Activated naive CD4-positive, alpha-beta T cell treated with anti-CD3 and anti-CD28 coated beads, Interleukin-2, amount 50 U/mL, for 72 hours (primary cell): ENCODE data around the gene MYO10. TPM values are rescaled to one million over a fixed set of nuclear protein-coding genes. Genes with fewer than 3 reads are reported as not detected.
A peak's percentile ranks its signal among the peaks of the same experiment; 100 is the strongest.
"Not testable (repeated sequence)": the region's sequence is repeated elsewhere in the genome, so short reads cannot be mapped to it uniquely, and the experiment has no call there.

Experiments used
- ATAC-seq, 2 donors: fragments of 150-1000 bp; cut with Tn5 transposase; 2 replicates each; pipeline ENCODE4 v1.10.0; 2021; ENCODE audit warnings: mild to moderate bottlenecking in 2 of 2, moderate library complexity in 2 of 2
- DNase-seq, 2 donors: peaks; one replicate each; pipeline ENCODE4 v3.0.0; 2021 to 2022; ENCODE audit warnings: low spot score in 2 of 2
- H3K27ac Mint-ChIP-seq, 2 donors: one replicate each; pipeline ENCODE4 v1.8.0; 2022; ENCODE audit warnings: mild to moderate bottlenecking in 2 of 2, mixed read lengths in 2 of 2
- H3K36me3 Mint-ChIP-seq, 2 donors: one replicate each; pipeline ENCODE4 v1.8.0; 2022; ENCODE audit warnings: mixed read lengths in 2 of 2
- H3K9me3 Mint-ChIP-seq, 2 donors: one replicate each; pipeline ENCODE4 v1.8.0; 2022; ENCODE audit warnings: mixed read lengths in 2 of 2
- total RNA-seq, 2 donors: library from RNA; stranded (reverse); gene quantifications; one replicate each; pipeline ENCODE4 v1.2.3, GENCODE V29; 2022

MYO10 gene
- total RNA-seq, 2 donors from 2014 or later, result 0.11 to 1.5 TPM

DNA sequence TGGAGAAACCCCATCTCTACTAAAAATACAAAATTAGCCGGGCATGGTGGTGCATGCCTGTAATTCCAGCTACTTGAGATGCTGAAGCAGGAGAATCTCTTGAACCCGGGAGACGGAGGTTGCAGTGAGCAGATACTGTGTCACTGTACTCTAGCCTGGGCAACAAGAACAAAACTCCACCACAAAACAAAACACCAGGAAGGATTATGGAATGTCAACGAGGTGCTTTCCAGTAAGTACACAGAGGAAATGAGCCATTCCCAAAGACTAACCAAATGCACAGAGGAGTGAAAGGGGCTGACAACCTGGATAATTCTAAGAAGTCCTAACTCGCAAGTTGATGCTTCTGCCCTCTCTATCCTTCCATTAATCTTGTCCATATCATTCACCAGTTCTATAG, 193.2 kb downstream of the MYO10 start:
- ATAC-seq, result no peak

GRCh38 chr5:16740811-16741392, 195.2 kb downstream of the MYO10 start:
- ATAC-seq (no peak), DNase-seq (no peak)
- Mint-ChIP-seq H3K27ac (no peak overlapping the region), H3K36me3 (no peaks in the 10 kb centered on the region), H3K9me3 (no peaks in the 10 kb centered on the region)

More for the DNA sequence above, 193.2 kb downstream of the MYO10 start:
- H3K27ac Mint-ChIP-seq, result no peak overlapping the region
- DNase-seq, result no peak
- no peaks in the 10 kb centered on the region for H3K9me3 Mint-ChIP-seq
- H3K36me3 Mint-ChIP-seq, result no peaks in the 10 kb centered on the region

- no peak for ATAC-seq
Observed at GRCh38 chr5:16740066-16740810, 195.8 kb downstream of the MYO10 start.

DNA sequence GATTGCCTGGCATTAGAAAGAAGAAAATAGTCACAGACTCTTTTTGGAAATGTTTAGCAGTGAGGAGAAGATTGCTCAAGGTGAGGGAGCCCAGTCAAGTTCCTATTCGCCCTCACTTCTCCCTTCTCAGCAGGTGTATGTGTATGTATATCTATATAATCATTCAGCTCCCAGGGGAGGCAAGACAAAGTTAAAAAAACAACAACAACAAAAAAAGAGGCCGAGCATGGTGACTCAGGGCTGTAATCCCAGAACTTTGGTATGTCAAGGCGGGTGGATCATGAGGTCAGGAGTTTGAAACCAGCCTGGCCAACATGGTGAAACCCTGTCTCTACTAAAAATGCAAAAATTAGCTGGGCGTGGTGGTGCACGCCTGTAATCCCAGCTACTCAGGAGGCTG, 197.7 kb downstream of the MYO10 start:
- ATAC-seq, H3K27ac Mint-ChIP-seq, H3K36me3 Mint-ChIP-seq, H3K9me3 Mint-ChIP-seq, DNase-seq: not testable (repeated sequence)

More at GRCh38 chr5:16740066-16740810, 195.8 kb downstream of the MYO10 start:
- H3K36me3 Mint-ChIP-seq, result no peaks in the 10 kb centered on the region
- no peak for DNase-seq
- H3K27ac Mint-ChIP-seq, result no peak overlapping the region
- H3K9me3 Mint-ChIP-seq, result no peaks in the 10 kb centered on the region

DNA sequence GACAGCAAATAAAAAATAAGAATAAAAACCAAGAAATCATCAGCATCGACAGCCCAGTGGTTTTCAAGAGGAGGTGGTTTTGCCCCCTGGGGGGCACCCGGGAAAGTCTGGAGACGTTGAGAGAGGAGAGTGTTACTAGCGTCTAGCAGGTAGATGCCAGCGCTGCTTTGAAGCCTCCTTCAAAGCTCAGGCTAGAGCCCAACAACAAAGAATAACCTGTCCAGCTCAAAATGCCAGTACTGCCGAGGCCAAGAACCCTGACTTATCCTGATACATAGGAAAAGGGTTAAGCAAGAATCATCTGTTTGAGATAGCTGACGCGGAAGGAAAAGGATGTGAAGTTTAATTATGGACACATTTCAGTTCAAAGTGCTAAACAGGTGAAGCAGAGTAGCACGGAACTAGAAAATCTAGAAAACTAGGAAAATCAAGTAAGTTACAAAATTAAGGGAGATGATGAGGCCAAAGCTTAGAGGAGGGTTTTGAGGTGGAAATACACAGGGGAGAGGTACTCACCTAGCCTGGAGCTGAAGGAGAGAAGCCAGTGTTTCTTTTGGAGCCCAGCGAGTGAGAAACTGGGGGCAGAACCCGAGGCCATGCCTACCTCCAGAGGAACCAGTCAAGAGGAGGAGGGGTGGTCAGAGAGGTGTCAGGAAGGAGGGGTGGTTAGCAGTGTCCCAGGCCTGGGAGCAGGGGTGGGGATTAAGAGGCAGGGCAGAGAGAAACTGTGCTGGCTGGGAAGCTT, 198.3 kb downstream of the MYO10 start:
- DNase-seq (no peak), ATAC-seq (peak in 1 of 2 donors; percentile 13)
- H3K27ac Mint-ChIP-seq, result peak overlapping the region in 1 of 2 donors; percentile 10
- no peaks in the 10 kb centered on the region for H3K9me3 Mint-ChIP-seq
- H3K36me3 Mint-ChIP-seq, result no peaks in the 10 kb centered on the region

- no peak for DNase-seq
- H3K9me3 Mint-ChIP-seq, result no peaks in the 10 kb centered on the region
- H3K27ac Mint-ChIP-seq, result peak overlapping the region in 1 of 2 donors; percentile 10
- no peaks in the 10 kb centered on the region for H3K36me3 Mint-ChIP-seq
- ATAC-seq, result peak in 1 of 2 donors; percentile 86
Observed at GRCh38 chr5:16737209-16737608, 198.9 kb downstream of the MYO10 start.

DNA sequence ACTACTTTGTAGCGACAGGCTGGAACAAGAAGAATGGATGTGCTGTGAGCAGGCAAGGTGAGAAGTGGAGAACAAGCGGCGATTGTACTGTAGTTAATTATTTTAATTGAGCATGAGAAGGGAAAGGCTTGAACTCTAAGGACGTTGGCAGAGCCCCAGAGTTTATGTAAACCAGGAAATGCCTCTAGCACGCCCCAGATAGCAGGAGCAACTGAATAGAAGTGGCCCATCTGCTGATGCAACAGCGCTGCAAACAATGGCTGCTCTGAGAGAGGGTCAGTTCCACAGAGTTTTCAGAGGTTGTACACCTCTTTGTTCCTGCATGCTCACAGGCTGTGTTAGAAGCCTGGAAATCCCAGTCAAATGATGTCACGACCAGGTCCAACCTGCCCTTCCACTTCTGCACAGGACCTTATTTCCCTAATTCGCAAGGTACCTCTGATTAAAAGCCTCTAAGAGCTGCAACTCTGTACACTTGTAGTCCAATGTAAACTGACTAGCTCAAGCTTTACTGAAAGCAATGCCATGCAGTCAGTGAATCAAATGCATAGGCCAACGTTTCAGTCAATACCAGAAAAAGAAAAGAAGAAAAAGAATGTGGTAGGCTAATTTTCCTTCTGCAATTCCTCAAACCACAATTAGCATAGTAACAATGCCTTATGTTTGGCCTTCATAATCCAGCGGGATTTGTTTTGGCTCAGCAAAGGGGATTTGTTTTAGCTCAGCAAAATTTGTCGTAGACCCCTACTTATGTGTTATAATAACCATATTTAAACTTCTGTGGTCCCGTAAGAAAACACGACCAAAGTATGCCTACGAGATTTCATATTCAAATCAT, 199.7 kb downstream of the MYO10 start:
- no peak for ATAC-seq
- DNase-seq, result no peak
- no peaks in the 10 kb centered on the region for H3K36me3 Mint-ChIP-seq
- H3K9me3 Mint-ChIP-seq, result no peaks in the 10 kb centered on the region
- no peak overlapping the region for H3K27ac Mint-ChIP-seq

GRCh38 chr5:16735101-16736060, 200.7 kb downstream of the MYO10 start:
- ATAC-seq, result no peak
- Mint-ChIP-seq H3K9me3 (no peaks in the 10 kb centered on the region), H3K36me3 (no peaks in the 10 kb centered on the region), H3K27ac (no peak overlapping the region)
- DNase-seq, result no peak

DNA sequence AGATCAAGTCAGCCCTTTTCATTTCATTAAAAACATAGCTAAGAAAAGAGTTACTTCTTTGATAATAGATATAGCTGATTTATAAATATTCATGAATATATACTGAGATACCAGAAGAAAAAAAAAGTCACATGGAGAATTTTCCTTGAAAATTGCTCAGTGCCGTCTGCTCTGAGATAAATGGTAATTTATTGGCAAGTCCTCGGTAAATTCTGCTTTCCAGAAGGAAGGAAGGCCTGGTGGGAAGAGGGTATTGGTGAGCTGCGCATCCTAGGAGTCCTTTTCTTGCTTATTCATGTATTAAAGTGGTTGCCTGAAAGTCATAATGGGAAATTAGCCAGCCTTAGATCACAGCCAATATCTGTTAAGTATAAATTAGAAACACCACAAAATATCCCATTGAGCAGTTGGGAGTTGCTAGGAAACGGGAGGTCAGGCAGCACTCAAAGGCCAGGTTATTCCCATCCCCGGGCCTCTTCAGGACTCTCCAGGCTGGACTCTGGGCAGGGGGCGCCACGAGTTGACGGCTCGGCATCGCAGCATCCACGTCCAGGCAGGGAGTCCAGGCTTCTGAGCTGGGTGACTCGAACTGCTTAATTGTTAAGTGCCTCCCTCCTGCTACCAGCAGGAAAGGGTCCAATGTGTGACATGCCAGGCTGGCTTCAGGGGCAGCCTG, 202.6 kb downstream of the MYO10 start:
- H3K36me3 Mint-ChIP-seq, result no peaks in the 10 kb centered on the region
- DNase-seq (no peak), ATAC-seq (no peak)
- H3K9me3 Mint-ChIP-seq, result no peaks in the 10 kb centered on the region
- H3K27ac Mint-ChIP-seq, result no peak overlapping the region

GRCh38 chr5:16732356-16732755, 203.7 kb downstream of the MYO10 start:
- H3K36me3 Mint-ChIP-seq, result no peaks in the 10 kb centered on the region
- H3K27ac Mint-ChIP-seq, result no peak overlapping the region
- no peaks in the 10 kb centered on the region for H3K9me3 Mint-ChIP-seq
- DNase-seq (no peak), ATAC-seq (no peak)

DNA sequence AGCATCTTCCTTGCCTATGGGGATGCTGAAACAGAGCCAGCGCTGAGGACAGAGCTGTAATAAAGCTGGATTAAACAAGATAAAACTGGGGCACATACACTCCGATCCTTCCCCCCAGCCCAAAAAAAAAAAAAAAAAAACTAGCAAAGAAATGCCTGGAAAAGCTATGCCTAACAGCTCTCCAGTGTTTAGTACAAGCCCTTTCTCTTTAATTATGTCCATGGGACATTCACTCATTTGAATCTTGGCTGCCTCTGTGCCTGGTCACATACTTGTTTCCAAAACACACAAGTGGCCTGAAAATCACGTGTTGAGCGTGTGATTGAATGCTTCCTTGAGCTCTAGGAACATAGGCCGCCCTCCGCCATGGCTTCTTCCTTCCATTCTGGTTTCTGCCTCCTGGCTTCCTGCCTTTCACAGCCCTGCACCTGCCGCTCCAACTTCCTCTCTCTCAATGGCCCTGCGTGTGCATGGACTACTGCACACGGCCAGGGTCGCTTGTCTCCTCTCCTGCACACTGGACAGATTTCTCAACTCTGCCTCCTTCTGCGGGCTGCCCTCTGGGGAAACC, 208.2 kb downstream of the MYO10 start:
- peaks cover 0 to 6% of the 10 kb centered on the region in 2 donors for H3K9me3 Mint-ChIP-seq
- H3K36me3 Mint-ChIP-seq, result peaks cover 0 to 8% of the 10 kb centered on the region in 2 donors
- DNase-seq, result no peak
- H3K27ac Mint-ChIP-seq, result no peak overlapping the region
- ATAC-seq, result no peak

DNA sequence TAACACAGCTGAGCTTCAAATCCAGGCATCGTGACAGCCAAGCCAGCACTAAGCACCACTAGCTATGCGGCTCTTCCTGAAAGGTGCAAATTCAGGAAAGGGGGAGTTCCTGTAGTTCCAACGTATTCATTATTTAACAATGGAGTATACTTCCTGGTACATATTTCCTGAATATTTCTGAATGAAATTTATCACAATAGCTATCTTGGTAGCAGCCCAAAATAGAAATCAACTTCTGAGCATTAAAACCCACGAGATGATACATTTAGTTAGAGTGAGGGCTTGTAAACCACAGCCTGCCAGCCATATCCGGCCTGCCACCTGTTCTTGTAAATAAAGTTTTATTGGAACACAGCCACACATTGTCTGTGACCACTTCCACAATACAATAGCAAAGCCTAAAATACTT, 209.5 kb downstream of the MYO10 start:
- peaks cover 0 to 6% of the 10 kb centered on the region in 2 donors for H3K9me3 Mint-ChIP-seq
- DNase-seq, result no peak

DNA sequence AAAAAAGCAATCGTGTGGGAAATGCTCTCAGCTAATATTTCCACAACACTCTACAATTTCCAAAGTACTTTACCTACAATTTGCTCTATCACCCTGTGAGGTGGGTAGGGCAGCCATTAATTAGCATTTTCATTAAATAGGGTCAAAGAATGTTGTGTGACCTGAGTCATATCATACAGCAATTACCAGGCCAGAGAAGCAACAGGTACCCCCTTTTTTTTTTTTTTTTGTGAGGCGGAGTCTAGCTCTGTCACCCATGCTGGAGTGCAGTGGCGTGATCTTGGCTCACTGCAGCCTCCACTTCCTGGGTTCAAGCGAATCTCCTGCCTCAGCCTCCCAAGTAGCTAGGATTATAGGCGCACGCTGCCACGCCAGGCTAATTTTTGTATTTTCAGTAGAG, 210.5 kb downstream of the MYO10 start:
- peaks cover 0 to 6% of the 10 kb centered on the region in 2 donors for H3K9me3 Mint-ChIP-seq
- H3K36me3 Mint-ChIP-seq, result peaks cover 0 to 8% of the 10 kb centered on the region in 2 donors
- DNase-seq (no peak), ATAC-seq (no peak)
- no peak overlapping the region for H3K27ac Mint-ChIP-seq

More for the DNA sequence above, 209.5 kb downstream of the MYO10 start:
- peak; percentile 34 to 50 for ATAC-seq
- Mint-ChIP-seq H3K27ac (no peak overlapping the region), H3K36me3 (peaks cover 0 to 8% of the 10 kb centered on the region in 2 donors)

DNA sequence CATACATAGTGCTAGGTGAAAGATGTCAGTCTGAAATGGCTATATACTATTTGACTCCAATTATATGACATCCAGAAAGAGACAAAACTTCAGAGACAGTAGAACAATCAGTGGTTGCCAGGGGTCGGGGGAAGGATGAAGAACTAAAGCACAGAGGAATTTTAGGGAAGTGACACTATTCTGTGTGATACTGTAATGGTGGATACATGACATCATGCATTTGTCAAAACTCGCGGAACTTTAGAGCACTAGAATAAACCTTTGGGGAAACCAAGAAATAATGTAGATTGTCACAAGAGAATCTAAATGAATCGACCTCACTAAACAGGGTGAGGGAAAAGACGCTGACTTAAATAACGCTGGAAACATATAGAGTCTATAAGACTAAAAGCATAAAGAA, 212.3 kb downstream of the MYO10 start:
- Mint-ChIP-seq H3K27ac (no peak overlapping the region), H3K36me3 (peaks cover 0 to 8% of the 10 kb centered on the region in 2 donors), H3K9me3 (peaks cover 0 to 6% of the 10 kb centered on the region in 2 donors)
- ATAC-seq (no peak), DNase-seq (no peak)

- Mint-ChIP-seq H3K27ac (no peak overlapping the region), H3K36me3 (peaks cover 0 to 8% of the 10 kb centered on the region in 2 donors), H3K9me3 (peaks cover 0 to 6% of the 10 kb centered on the region in 2 donors)
- no peak for ATAC-seq
- no peak for DNase-seq
Observed at GRCh38 chr5:16722097-16722495, 214.0 kb downstream of the MYO10 start.
